Heart left ventricle (tissue), 13 donors: Measurements from ENCODE around the gene ZBBX.

Experiments used
- POLR2A ChIP-seq, 2 donors: fragments of 450-650 bp; IDR thresholded peaks; one replicate each; pipeline ENCODE4 v1.6.1; 2017; ENCODE audit warnings: antibody characterized with exemption in 2 of 2, mild to moderate bottlenecking in 2 of 2, moderate library complexity in 2 of 2
- TF ChIP-seq, protein P1 (sequence below), 12 donors: fragments of 200-600 bp; sonication (generic) in 4 of 12; IDR thresholded peaks; one replicate each; pipeline versions ENCODE4 v1.5.0 to v1.8.0; 2018 to 2022; ENCODE audit warnings: antibody characterized with exemption in 12 of 12, mild to moderate bottlenecking in 5 of 12
- donor health status: ischemic (EF 13 %, LVEDD 7.1; RV severe dilation, severe dysfunction).
- donor health status: DM: no; HTN: yes; CAD: no.
- donor health status: DM: no; HTN: no; CAD: no.
- donor health status: ischemic (EF 25% LVEDD 6.9; RV normal size, moderate dysfunction).
- donor health status: ischemic (EF 25% LVEDD 5.7; RV mildly dilated, moderate dysfunction).
- donor health status: ischemic (EF 35%, LVEDD 5.7; RV mildly dilated, moderate dysfunction).
- donor health status: nonischemic (EF 11% LVEDD 7.7; RV severe dilation, severe dysfunction).
- donor health status: DM: yes; HTN: yes; CAD: no.
- donor health status: PGD.
- donor health status: ischemic (EF 29% LVEDD 5.4; RV normal size, mild dysfunction).
- donor health status: nonischemic (EF 23%, LVEDD 6.1; RV moderate dilation, normal function).

- no peak for TF ChIP-seq POLR2A (IDR thresholded peaks at IDR 0.05)
- TF ChIP-seq, protein P1, sequence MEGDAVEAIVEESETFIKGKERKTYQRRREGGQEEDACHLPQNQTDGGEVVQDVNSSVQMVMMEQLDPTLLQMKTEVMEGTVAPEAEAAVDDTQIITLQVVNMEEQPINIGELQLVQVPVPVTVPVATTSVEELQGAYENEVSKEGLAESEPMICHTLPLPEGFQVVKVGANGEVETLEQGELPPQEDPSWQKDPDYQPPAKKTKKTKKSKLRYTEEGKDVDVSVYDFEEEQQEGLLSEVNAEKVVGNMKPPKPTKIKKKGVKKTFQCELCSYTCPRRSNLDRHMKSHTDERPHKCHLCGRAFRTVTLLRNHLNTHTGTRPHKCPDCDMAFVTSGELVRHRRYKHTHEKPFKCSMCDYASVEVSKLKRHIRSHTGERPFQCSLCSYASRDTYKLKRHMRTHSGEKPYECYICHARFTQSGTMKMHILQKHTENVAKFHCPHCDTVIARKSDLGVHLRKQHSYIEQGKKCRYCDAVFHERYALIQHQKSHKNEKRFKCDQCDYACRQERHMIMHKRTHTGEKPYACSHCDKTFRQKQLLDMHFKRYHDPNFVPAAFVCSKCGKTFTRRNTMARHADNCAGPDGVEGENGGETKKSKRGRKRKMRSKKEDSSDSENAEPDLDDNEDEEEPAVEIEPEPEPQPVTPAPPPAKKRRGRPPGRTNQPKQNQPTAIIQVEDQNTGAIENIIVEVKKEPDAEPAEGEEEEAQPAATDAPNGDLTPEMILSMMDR (IDR thresholded peaks at IDR 0.05), result no peak
Observed at GRCh38 chr3:167397826-167398225, 17.7 kb upstream of the ZBBX start.
